KOPT-K1 (cell line): ENCODE results near the gene BET1L.
"Not testable (repeated sequence)": the region's sequence is repeated elsewhere in the genome, so short reads cannot be mapped to it uniquely, and the experiment has no call there.

Source experiments
- H3K27ac ChIP-seq: fragments of 200-600 bp; sonication (generic); 2 replicates; pipeline ENCODE4 v1.5.1; 2016; ENCODE audit warnings: antibody characterized with exemption, mild to moderate bottlenecking, low read depth, low read length; ENCODE audit not compliant: poor library complexity, severe bottlenecking
- H3K36me3 ChIP-seq: fragments of 200-600 bp; sonication (generic); 2 replicates; pipeline ENCODE4 v1.5.1; 2017; ENCODE audit warnings: antibody characterized with exemption, mild to moderate bottlenecking, low read length, moderate library complexity; ENCODE audit not compliant: insufficient read depth
- H3K9me3 ChIP-seq: fragments of 200-600 bp; sonication (generic); 2 replicates; pipeline ENCODE4 v1.5.1; 2017; ENCODE audit warnings: antibody characterized with exemption, low read length, mild to moderate bottlenecking; ENCODE audit not compliant: insufficient read depth, poor library complexity, severe bottlenecking

The BET1L gene

DNA sequence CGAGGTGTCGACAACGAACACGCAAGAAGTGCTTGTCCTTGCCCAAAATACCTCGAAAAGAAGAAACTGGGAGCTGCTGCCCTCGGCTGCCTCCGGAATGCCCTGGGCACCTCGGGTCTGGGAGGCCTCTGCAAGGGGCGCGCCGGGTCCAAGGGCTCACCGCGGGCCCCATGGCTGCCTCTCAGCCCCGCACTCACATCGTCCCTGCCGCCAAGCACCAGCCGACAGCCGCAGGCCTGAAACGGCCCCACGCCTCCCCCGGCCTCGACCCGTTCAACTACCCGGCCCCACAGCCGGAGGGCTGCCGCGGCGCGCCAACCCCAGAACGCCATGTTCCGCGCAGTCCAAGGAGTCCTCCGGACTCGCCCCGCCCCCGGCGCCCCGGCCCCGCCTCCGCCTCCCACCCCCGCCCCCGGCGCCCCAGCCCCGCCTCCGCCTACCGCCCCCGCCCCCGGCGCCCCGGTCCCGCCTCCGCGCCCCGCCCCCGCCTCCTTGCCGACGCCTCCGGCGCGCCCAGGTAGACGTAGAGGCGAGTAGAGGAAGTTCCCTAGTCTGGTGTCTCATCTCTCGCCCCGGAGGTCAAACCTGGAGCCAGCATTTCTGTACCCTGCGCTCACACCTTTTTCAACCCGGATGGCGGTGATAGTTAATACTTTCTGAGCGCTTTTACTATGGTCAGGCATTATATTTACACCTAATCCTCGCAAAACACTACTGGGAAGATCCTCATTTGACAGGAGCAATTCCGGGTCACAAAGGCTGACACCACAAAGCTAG, 29.0 kb upstream of the BET1L start, which contains the start of gene SIRT3:
Gene SIRT3, minus strand, starts transcription at position 346 of the 777 bp plus-strand sequence. Its CDS starts 14 bp downstream, at position 332.
- Histone ChIP-seq H3K36me3 (peaks cover 28% of the 10 kb centered on the region), H3K9me3 (no peaks in the 10 kb centered on the region), H3K27ac (peak within 1 kb of the TSS; percentile 85)

- Histone ChIP-seq H3K36me3 (peaks cover 23% of the 10 kb centered on the region), H3K9me3 (no peaks in the 10 kb centered on the region), H3K27ac (peak overlapping the region; percentile 75)
Measured at GRCh38 chr11:235609-235996, 28.4 kb upstream of the BET1L start.

- Histone ChIP-seq H3K9me3 (no peaks in the 10 kb centered on the region), H3K27ac (peak overlapping the region; percentile 75)
Measured at GRCh38 chr11:235180-235579, 28.0 kb upstream of the BET1L start.

GRCh38 chr11:232783-233565, 25.8 kb upstream of the BET1L start:
- no peak overlapping the region for H3K27ac ChIP-seq

More at GRCh38 chr11:235180-235579, 28.0 kb upstream of the BET1L start:
- peaks cover 19% of the 10 kb centered on the region for H3K36me3 ChIP-seq

DNA sequence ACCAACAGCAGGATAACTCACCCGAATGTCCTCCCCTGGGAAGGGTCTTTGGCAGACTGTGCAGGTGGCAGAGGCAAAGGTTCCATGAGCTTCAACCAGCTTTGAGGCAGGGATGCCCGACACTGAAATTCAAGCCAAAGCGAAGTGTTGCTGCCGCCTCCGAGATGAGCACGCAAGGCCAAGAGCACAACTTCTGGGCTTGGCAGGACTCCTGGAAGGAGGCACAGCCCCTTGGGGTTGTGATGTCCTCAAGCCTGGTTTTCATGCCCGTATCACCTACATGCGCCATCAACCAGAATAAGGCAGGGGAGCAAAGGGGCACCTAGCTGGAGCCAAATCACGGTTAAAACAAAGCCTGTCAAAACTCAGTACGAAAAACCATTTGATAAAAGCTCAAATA, 23.2 kb upstream of the BET1L start:
- Histone ChIP-seq H3K9me3 (no peaks in the 10 kb centered on the region), H3K36me3 (no peaks in the 10 kb centered on the region), H3K27ac (no peak overlapping the region)

More at GRCh38 chr11:232783-233565, 25.8 kb upstream of the BET1L start:
- H3K36me3 ChIP-seq, result no peaks in the 10 kb centered on the region
- no peaks in the 10 kb centered on the region for H3K9me3 ChIP-seq

GRCh38 chr11:227824-228379, 20.7 kb upstream of the BET1L start:
- no peak overlapping the region for H3K27ac ChIP-seq
- no peaks in the 10 kb centered on the region for H3K36me3 ChIP-seq
- no peaks in the 10 kb centered on the region for H3K9me3 ChIP-seq

GRCh38 chr11:225734-226453, 18.7 kb upstream of the BET1L start:
- no peak overlapping the region for H3K27ac ChIP-seq
- no peaks in the 10 kb centered on the region; the same call in 1 of the 2 replicates for H3K36me3 ChIP-seq
- H3K9me3 ChIP-seq, result no peaks in the 10 kb centered on the region

- H3K27ac ChIP-seq, result no peak overlapping the region
- H3K36me3 ChIP-seq, result no peaks in the 10 kb centered on the region; the same call in 1 of the 2 replicates
Measured at GRCh38 chr11:224424-224823, 17.2 kb upstream of the BET1L start.

GRCh38 chr11:223884-224283, 16.7 kb upstream of the BET1L start:
- H3K36me3 ChIP-seq, result no peaks in the 10 kb centered on the region; the same call in 1 of the 2 replicates
- no peaks in the 10 kb centered on the region for H3K9me3 ChIP-seq
- H3K27ac ChIP-seq, result no peak overlapping the region

More at GRCh38 chr11:224424-224823, 17.2 kb upstream of the BET1L start:
- no peaks in the 10 kb centered on the region for H3K9me3 ChIP-seq

- Histone ChIP-seq H3K9me3 (no peaks in the 10 kb centered on the region), H3K27ac (no peak overlapping the region), H3K36me3 (no peaks in the 10 kb centered on the region; the same call in 1 of the 2 replicates)
Measured at GRCh38 chr11:223026-223789, 16.0 kb upstream of the BET1L start.

- Histone ChIP-seq H3K9me3 (no peaks in the 10 kb centered on the region), H3K27ac (no peak overlapping the region), H3K36me3 (no peaks in the 10 kb centered on the region; the same call in 1 of the 2 replicates)
Measured at GRCh38 chr11:221998-222789, 15.0 kb upstream of the BET1L start.

DNA sequence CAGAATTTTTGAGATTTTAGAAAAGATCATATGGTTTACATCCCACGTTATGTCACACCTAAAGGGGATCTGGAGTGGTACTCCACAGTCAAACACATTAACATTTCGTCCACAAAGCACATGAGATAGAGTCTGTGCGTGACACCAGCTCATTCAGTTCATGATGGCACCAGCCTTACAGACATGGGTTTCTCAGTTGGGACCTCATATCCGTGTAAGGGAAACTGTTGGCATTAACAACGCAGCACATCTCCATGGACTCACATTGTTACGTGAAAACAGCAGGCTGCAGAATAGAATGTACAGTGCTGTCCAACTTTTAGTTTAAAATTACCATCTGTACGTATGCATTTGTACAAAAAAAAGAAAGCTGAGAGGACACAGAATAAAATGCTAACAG, 14.3 kb upstream of the BET1L start:
- Histone ChIP-seq H3K9me3 (no peaks in the 10 kb centered on the region), H3K36me3 (peaks cover 2% of the 10 kb centered on the region), H3K27ac (no peak overlapping the region)

- H3K27ac ChIP-seq, H3K9me3 ChIP-seq: not testable (repeated sequence)
- H3K36me3 ChIP-seq, result peaks cover 10% of the 10 kb centered on the region
Measured at GRCh38 chr11:220641-221215, 13.5 kb upstream of the BET1L start.
